Lower leg skin (tissue), 3 donors: ENCODE results near the gene TMEM81.

ENCODE experiments used
- CTCF ChIP-seq, 3 donors: fragments of 450-650 bp; IDR thresholded peaks; one replicate each; pipeline ENCODE4 v1.5.1; 2016; ENCODE audit warnings: antibody characterized with exemption in 3 of 3, mild to moderate bottlenecking in 3 of 3, moderate library complexity in 2 of 3
- POLR2A ChIP-seq, 2 donors: fragments of 450-650 bp; IDR thresholded peaks; one replicate each; pipeline ENCODE4 v1.6.1; 2016 to 2017; ENCODE audit warnings: antibody characterized with exemption in 2 of 2, mild to moderate bottlenecking in 1 of 2, moderate library complexity in 1 of 2

- TF ChIP-seq POLR2A (IDR thresholded peaks at IDR 0.05) (no peak), CTCF (IDR thresholded peaks at IDR 0.05) (no peak)
Measured at GRCh38 chr1:205071028-205071409, 13.2 kb downstream of the TMEM81 start.
